Measurements from ENCODE around the gene TPM2. TPM values are rescaled to one million over a fixed set of nuclear protein-coding genes. Genes with fewer than 3 reads are reported as not detected.

The TPM2 gene
- total RNA-seq, 1 donor from 2014 or later = 165 TPM

DNA sequence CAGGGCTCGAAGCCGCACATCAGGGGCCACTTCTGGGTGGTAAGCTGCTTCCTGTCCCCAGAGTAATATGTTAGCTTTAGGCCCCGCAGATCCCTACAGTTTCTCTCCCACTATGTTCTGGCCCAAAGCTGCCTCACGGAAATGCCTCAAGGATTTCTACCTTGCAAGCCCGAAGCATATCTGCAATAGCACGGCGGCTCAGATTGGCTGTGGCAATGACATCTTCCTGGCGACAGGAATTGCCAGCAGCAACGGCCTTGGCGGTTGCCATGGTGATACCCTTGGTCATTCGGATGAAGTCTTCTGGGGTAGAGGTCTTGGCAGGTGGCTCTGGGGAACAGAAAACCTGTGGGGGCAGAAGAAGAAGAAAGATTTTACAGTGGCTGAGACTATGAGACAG lies 10.3 kb upstream of the TPM2 start:
- intact Hi-C loops (cut with DNase I) = no loop called here
- ATAC-seq (no peak), DNase-seq (ENCODE audit: low spot score) (no peak)

DNA sequence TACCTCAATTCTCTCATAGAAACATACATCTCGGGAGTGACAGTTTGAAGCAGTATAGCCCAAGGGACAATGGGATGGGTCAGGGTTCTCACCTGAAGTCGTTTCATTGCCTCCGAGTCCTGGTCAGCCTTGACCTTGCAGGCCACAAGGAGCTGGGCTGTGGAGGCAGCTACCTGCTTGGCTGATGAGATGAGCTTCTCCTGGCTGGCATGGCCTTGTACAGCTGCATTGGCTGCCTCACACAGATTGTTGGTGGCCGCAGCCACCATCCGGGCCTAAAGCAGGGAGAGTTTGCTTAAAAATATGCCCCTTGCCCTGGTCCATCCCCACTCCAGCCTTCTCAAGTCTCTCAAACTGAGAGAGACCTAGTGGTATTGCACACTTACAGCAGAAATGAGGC lies 8.5 kb upstream of the TPM2 start:
- ATAC-seq (no peak), DNase-seq (ENCODE audit: low spot score) (no peak)
- intact Hi-C loops (cut with DNase I) = no loop called here

DNA sequence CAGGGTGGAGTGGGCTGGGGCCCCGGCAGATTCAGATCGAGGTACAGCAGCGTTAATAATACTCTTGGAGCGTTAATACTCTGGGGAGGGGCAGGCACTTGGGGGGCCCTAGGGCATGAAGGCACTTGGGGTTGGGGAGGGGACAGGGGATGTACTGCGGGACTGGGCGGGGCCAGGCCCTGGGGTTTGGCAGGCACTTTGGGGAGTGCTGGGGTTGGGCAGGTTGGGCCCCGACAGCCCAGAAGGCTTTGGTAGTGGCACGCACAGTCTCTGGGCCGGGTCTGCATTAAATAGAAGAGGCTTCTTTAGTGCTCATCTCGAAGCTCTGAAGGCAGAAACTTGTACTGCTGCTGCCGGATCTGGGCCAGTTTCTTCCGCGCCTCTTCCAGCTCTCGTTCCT lies 7.8 kb upstream of the TPM2 start:
- no peak for DNase-seq (ENCODE audit: low spot score)
- ATAC-seq = peak; percentile 25
- intact Hi-C loops (cut with DNase I) = no loop called here

DNA sequence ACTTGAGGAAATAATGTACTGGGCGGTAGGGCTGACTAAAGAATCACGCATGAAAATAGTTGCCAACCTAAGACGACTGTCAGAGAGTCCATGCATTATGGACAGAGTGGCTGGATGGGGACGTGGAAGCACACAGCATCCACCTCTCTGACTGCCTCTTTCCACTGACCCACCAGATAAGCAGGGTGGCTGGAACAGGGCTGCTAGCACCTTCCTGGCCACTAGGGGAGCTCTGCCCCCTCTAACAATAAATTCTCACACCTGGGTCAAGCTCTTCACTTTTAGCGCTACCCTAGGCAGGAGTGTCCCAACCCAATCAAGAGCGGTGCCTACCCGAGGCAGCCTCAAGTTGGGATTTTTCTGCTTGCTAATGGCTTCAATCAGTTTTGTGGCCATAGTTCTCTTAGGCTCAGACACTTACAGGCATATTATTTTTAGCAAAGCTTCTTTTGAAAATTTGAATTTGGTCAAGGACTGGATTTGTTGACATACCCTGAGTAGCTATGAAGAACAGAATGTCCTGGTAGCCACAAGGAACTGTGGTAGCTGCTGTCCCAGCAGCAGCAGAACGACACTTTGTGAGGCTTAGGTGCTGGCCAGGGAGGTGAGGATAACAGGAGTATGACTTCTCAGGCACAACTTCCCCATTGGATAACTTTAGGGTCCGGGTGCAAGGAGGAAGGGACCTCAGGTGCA lies 6.9 kb upstream of the TPM2 start:
- intact Hi-C loops (cut with DNase I) = no loop called here
- ATAC-seq = peak; percentile 73
- no peak for DNase-seq (ENCODE audit: low spot score)

DNA sequence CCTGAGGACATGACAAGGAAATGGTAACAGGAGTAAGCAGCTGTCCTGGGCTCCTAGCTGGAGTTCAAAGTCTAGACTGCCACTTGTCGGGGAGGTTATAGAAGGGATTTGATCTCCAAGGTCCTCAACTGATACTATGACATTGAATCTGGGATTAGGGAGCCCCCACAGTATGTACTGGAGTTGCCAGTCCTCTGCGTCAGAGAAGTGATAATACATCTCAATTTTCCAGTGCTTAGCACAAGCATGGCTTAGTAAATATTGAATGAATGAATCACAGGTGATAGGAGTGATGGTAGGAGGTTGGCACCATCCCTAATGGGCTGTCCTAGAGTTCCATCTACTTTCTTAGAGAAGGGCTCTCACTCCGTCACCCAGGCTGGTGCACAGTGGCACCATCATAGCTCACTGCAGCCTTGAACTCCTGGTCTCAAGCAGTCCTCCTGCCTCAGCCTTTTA lies 6.2 kb upstream of the TPM2 start:
- ATAC-seq = no peak
- DNase-seq (ENCODE audit: low spot score) = no peak

DNA sequence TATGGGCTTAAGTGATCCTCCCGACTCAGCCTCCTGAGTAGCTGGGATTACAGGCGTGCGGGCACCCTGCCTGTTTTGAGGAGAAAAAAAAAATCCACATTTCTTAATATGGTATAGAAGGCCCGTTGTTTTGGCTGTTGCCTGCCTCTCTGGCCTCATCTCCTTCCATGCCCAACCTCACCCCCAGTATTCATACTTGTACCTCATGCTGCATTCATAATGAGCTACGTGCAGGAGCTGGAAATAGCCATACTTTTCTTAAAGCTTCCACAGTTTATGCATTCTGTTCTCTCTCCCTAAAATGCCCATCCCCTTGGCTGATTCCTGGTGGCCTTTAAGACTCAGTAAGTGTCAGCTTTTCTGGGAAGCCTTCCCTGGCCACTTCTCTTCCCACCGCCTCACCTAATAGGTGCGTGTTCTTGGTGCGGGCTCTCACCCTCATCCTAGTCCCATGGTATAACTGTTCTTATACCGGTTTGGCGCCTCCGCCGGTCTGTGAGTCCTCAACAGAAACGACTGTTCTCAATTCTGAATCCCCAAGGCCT lies 2.1 kb upstream of the TPM2 start:
- intact Hi-C loops (cut with DNase I) = no loop called here
- DNase-seq (ENCODE audit: low spot score) = no peak
- no peak for ATAC-seq

More for the DNA sequence above, 6.2 kb upstream of the TPM2 start:
- intact Hi-C loops (cut with DNase I) = no loop called here

DNA sequence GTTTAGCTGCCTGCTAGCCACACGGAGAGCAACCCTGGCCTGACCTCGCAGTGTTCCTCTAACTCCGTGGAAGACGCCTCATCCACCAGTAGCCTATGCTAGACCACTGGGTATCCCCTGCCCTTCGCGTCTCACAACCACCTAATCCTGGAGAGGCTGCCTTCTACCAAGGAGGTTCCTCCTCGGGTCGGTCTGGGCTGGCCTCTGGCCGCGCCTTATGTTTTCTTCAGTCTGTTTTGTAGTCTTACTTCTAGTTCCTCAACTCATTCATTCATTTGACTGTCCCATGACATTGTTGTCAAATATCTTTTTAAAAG lies 1.6 kb upstream of the TPM2 start:
- DNase-seq (ENCODE audit: low spot score) (no peak), ATAC-seq (no peak)
- intact Hi-C loops (cut with DNase I) = no loop called here

DNA sequence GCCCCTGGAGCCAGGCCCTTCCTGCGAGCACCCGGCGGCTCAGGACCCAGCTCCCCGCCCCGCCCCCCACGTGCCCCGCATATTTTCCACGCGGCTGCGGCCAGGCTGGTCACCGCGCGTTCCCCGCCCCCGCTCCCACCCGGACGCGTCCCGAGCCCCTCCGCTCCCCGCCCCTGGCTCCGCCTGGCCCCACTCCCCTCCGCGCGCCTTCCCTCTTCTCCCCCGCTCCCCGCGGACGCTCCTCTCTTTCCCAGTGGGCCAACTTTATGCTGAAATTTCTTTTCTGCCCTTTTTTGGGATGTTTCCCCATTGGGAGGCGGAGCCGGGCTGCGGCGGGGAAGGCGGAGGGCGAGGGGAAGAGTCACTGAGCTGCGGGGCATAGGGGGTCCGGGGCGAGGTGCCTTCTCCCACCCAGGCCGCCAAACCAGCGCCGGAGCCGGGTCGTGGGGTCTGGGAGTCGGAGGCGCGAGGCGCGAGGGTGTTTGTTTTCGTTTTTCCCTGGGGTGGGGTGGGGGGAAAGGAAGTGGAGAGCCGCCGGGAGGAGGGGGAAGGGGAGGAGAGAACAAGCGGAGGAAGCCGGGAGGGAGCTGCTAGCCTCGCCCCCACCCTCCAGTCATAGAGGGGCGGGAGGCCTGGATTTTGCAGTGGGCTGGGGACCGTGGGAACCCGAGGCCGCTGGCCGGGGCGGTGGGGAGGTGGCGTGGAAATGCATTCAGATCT lies 1.0 kb upstream of the TPM2 start:
- DNase-seq (ENCODE audit: low spot score) (peak; percentile 87), ATAC-seq (peak; percentile 74)
- intact Hi-C loops (cut with DNase I) = no loop called here

DNA sequence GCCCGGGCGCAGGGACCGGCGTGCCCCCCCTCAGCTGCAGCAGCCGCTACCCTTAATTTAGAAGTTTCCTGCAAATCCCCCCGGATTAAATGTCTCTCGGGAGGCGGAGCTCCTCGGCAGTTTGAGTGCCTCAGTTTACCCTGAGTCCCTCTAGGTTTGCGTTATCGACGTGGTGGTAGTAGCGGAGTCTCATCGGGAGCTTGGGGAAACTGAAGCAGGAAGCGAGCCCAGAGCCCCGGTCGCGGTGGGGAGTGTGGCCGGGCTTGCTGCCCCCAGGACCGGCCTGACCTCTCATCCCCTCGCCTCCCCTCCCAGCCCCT lies 529 bp upstream of the TPM2 start:
- intact Hi-C loops (cut with DNase I) = no loop called here
- DNase-seq (ENCODE audit: low spot score) (no peak), ATAC-seq (no peak)

DNA sequence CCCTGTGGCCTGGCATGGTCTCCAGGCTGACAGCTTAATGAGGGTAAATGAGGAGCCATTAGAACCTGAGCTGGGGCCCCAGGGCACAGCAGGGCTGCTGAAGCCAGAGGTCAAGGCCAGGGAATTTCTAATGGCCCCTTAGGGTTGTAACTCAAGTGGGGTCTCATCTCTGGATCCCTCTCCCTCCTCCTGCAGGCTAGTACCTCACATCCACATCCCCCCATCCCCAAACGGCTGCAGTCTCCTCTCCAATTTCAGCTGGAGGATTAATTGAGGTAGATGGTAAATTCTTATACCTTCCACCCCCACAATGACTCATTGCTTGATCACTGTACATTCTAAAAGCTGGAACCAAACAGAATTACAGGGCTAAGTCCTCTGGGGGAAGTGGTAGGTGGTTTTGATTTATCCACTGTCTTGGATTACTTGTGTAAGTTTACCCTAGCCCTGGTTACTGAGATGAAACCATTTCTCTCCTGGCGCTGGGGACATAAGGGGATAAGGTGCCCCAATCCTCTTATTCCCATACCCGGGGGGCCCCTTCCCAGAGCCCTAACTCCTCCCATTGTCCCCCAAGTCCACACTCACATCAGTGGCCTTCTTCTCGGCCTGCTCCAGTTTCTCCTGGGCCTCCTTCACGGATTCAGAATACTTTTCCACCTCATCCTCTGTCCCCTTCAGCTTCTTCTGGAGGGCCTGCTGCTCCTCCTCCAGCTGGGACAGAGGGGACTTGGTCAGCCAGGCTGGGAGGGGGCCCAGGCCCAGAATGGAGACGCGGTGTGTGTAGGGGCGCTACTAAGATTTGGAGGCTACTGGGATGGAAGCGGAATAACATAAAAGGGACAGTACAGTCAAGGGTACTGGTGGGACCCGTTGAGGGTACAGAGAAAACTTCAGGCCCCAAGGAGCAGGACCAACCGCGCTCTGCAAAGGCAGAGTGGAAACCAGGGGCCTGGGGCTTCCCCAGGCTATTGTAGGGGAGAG lies 875 bp downstream of the TPM2 start:
- intact Hi-C loops (cut with DNase I) = no loop called here
- no peak for DNase-seq (ENCODE audit: low spot score)
- ATAC-seq = no peak

DNA sequence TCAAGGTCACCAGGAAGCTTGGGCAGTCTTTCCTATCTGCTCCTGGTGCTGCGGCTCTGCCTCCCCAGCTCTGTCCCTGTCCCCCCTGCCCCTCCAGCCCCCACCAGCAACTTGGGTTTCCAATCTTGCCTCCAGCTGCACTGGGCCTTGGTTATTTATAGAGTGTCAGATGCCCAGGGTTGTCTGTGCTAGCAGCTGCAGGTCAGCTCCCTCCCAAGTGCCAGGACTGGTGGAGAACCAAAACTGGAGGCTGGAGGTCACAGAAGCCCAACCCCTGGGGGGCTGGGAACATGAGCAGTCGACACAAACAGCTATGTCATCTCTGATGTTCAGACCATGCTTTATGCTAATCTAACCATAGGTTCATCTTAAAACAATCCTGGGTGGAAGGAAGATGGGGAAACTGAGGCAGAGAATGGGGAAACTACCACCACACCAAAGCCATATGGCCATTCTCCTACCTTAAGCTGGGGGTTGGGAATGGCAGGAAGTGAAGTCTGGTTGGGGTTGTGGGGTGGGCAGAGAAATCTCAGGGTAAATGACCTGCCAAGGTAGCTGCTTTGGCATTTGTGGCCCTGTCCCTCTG lies 1.7 kb downstream of the TPM2 start:
- DNase-seq (ENCODE audit: low spot score) (no peak), ATAC-seq (no peak)
- intact Hi-C loops (cut with DNase I) = no loop called here

DNA sequence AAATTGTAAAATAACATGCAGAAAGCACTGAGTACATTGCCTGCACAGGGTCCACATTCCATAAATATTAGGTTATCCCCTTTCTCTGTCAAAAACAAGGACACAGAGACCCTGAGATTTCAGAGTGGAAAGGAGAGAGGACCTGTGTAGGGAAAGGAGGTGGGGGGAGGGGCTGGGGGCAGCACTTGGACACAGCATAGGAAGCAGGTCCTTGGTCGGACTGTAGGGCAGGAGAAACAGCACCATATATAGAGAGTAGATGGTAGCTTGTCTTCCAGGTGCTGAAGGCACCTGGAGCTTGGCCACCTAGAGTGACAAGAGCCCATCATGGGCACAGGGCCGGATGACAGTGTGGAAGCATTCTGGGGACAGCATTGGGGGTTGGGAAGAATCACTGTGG lies 2.4 kb downstream of the TPM2 start:
- no peak for ATAC-seq
- no peak for DNase-seq (ENCODE audit: low spot score)
- intact Hi-C loops (cut with DNase I) = no loop called here

DNA sequence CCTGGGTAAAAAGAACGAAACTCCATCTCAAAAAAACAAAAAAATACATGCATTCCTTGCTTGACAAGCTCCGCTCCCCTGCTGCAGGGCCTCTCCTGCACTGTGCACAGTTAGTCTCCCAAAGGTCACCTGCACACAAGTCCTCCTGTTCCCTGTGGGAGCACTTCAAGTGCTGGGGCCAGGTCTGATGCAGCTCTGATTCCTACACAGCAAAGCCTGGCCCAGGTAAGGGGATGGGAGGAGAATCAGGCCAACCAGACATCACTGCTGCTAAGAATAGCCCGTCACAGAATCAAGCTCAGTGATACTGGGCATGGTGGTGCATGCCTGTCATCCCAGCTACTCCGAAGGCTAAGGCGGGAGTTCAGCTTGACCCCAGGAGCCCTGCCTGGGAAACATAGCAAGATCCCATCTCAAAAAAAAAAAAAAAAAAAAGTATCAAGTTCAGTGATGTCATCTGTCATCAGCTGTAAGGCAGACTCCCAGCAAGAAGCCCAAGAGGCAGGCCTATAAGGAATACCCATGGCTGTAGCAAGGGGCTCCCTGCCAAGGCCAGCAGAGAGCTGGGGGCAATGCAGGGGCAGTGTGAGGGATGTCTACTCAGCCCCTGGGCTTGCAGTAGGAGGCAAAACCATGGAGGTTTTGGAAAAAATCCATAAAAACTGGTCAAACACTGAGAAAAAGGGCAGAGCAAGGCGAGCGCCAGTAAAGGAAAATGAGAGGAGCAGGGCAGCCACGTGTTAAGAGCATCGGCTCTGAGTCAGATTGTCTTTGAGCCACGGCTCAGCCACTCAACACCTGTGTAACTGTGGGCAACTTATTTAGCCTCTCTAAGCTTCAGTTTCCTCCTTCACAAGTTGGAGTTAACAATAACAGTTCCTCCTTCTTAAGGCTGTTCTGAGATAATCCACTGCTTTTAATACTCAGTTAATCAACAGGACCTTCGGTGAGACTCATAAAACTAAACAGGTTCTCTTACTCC lies 3.2 kb downstream of the TPM2 start:
- ATAC-seq = no peak
- DNase-seq (ENCODE audit: low spot score) = no peak
- intact Hi-C loops (cut with DNase I) = no loop called here

DNA sequence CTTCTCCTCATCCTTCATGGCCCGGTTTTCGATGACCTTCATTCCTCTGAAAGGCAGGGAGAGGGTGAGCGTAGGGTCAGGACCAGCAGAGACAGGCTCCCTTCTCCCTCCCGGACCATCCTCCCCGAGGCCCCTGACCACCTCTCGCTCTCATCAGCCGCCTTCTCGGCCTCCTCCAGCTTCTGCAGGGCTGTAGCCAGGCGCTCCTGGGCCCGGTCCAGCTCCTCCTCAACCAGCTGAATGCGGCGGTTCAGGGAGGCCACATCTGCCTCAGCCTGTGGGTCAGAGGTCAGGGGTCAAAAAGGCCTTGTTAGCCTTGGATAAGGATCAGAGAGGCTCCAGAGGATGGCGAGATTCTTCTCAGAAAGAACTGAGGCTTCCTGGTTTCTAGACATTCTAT lies 4.2 kb downstream of the TPM2 start:
- ATAC-seq (peak; percentile 58), DNase-seq (ENCODE audit: low spot score) (peak; percentile 78)
- intact Hi-C loops (cut with DNase I) = no loop called here

DNA sequence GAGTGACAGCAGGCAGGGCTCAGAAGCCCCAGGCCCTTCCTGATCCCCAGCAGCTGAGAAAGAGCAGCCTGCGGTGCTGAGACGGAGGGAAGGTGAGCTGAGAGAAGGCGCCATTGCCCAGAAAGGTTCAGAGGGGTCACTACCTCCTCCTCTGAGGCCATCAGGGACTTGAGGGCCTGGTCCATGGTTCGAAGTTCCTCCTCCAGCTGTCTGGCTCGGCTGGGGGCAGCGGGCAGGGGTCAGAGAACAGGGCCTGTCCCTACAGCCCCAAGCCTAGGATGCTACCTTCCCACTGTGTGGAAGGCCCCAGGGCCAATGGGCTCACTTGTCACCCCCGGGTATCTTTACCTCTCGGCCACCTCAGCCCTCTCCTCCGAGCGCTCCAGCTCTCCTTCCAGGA lies 4.8 kb downstream of the TPM2 start:
- DNase-seq (ENCODE audit: low spot score) = no peak
- ATAC-seq = no peak
- intact Hi-C loops (cut with DNase I) = no loop called here

DNA sequence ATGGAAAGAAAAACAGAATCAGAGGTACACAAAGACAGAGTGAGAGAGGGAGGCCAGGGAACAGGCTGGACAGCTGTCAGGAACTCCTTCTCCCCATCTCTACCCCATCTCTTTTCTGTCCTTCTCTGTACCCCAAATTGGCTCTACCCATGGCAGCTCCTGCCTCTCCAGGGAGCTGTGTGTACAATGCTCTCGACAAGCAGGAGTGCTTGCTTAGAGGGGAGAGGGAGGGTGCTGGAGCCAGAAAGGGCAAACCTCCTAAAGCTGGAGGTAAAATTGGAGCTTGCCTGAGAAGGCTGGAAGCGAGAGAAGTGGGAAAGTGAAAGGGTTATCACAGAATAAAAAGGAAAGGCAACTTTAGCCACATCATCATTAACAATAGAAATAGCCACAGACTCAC lies 6.4 kb downstream of the TPM2 start:
- DNase-seq (ENCODE audit: low spot score) = no peak
- intact Hi-C loops (cut with DNase I) = no loop called here
- no peak for ATAC-seq

DNA sequence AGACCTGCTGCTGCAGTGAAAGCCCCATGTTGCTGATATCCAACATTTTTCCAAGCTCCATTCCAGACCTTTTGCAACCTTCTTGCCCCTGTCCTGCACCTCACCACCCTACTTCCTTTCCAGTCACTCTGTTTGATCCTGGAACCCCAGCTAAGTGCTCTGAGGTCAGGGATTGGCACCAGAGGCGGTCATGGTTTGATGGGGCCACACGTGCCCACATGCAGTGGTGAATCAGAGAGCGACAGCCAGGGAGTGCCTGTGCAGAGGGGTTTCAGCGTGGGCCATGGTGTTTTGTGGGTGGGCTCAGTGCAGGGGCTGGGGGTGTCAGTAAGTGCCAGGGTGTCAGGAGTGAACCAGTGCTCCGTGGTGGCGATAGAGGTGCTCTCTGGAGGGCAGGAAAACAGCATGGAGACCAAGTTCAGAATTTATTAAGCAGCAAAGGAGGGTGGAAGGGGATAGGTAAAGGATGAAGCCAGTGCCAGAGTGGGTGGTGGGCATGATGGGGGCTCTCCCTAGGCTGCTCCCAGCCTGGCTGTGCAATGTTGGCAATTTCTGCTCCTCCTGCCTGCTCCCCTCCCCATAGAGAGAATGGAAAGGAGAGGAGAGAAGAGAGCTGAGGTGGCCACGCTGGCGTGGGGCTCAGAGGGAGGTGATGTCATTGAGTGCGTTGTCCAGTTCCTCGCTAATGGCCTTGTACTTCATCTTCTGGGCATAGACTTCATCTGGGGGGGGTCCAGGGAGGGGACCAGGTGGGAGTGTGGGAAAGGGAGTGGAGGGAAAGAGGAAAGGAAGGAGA lies 7.0 kb downstream of the TPM2 start:
- DNase-seq (ENCODE audit: low spot score) (no peak), ATAC-seq (no peak)
- intact Hi-C loops (cut with DNase I) = no loop called here

DNA sequence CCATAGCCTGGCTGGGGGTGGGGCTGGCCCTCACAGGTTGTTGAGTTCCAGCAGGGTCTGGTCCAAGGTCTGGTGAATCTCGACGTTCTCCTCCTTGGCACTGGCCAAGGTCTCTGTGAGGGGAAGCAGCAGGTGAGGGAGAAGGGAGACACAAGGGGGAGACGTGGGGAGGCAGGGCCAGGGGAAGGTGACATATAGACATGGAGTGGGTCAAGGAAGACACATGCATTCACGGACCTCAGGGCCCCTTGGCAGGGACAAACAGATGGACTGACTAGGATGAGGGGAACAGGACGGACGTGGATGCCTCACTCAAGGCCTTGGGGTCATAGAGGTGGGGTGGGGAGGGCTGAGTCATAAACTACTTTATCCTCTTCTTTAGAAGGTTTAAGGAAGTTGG lies 7.7 kb downstream of the TPM2 start:
- DNase-seq (ENCODE audit: low spot score) = no peak
- intact Hi-C loops (cut with DNase I) = no loop called here
- ATAC-seq = no peak
